ENCODE data around the gene KNDC1. TPM values are rescaled to one million over a fixed set of nuclear protein-coding genes. Genes with fewer than 3 reads are reported as not detected.

Gene KNDC1
- total and polyA plus RNA-seq, 4 experiments from 2014 or later: 0.09 to 1.4 (median 0.87) TPM; not detected in 1

DNA sequence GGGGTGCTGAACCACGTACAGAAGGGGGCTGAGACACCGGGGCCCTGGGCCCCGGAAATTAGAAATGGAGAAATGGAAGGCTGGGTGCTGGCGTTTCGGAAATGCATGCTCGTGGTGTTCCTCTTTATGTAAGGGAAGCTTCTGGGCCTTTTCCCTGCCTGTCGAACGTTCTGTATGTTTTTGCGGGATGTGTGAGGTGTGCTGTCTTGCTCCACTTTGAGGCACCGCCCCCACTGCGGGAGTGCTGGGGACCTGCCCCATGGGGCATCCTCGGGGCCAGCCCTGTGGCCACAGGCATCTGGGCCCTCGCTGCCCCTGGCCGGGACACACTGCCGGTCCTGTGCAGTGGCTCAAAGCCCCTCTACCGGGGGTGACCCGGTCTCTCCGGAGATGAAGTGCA, 75.9 kb downstream of the KNDC1 start:
- H3K27me3 ChIP-seq (ENCODE audit: insufficient read depth, low read length): peaks cover 24% of the 10 kb centered on the region
- ChIA-PET CTCF (ENCODE audit: partially characterized antibody) (no interaction called here), POLR2A (ENCODE audit: partially characterized antibody) (interaction anchor here (1.5 kb wide), 1 partner anchor 23 kb away, joined by 6 read pairs; no protein-coding TSS in a partner anchor)
- no peak for DNase-seq
- Mint-ChIP-seq H3K27ac (peak overlapping the region in 2 of 7 donors; percentile 36 to 59), H3K36me3 (no peaks in the 10 kb centered on the region), H3K9me3 (peaks cover 0 to 1% (median 0%) of the 10 kb centered on the region in 8 donors), H3K4me1 (peaks cover 3 to 34% (median 9%) of the 10 kb centered on the region in 4 donors), H3K4me3 (peak overlapping the region; percentile 54 to 81 (median 68)), H3K27me3 (peaks cover 35 to 39% of the 10 kb centered on the region in 2 donors)
- H3K4me1 ChIP-seq (ENCODE audit: insufficient read depth, low read length): peaks cover 17% of the 10 kb centered on the region
- no peak overlapping the region for H3K27ac ChIP-seq (ENCODE audit: low read depth, low read length)
- peak overlapping the region in 1 of 2 donors; percentile 24 for H3K4me3 ChIP-seq (ENCODE audit: low read length in 2 of 2)
- intact Hi-C loops (cut with micrococcal nuclease): no loop called here
- H3K9me3 ChIP-seq (ENCODE audit: control insufficient read depth in 1 of 2, low read length in 2 of 2): no peaks in the 10 kb centered on the region
- H3K36me3 ChIP-seq (ENCODE audit: insufficient read depth, low read length): no peaks in the 10 kb centered on the region

DNA sequence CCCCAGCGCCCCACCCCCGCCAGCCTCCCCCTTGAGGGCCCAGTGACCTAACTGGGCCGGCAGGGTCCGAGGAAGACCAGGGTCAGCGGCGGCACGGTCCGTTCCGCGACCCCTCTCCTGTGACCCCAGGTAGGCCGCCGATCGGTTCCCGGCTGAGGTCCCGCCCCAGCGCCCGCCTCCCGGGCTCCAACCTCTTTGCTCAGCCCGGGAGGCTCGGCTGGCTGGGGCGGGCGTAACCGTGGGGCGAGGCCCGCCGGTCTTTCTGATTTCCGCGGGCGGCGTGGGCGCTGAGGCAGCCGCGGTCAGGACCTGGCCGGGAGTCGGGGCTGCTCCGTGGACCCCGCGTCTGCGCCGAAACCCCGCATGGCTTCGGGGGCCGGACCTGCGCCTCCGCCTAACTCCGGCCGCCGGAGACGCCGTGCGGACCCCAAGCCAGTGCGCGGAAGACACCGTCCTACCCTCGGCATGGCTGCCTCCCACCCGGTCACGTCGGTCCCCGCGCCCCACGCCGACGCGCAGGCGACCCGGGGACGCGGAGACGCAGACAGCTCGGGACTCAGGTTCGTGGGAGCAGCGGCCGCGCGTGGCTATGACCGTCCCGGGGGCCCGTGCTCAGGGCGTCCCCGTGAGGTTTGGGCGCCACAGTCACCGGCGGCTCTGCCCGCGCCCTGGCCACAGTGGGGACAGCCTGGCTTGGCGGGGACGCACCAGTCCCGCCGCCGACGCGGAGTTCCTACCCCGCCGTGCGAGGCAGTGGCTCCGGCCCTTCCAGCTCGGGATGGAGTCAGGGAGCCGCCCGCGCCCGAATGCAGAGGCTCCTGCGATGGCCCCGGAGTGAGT, 76.6 kb downstream of the KNDC1 start:
- Histone ChIP-seq H3K4me1 (ENCODE audit: insufficient read depth, low read length) (peaks cover 23% of the 10 kb centered on the region), H3K27me3 (ENCODE audit: insufficient read depth, low read length) (peaks cover 30% of the 10 kb centered on the region), H3K4me3 (ENCODE audit: low read length in 2 of 2) (peak overlapping the region in 1 of 2 donors; percentile 24), H3K9me3 (ENCODE audit: control insufficient read depth in 1 of 2, low read length in 2 of 2) (no peaks in the 10 kb centered on the region), H3K27ac (ENCODE audit: low read depth, low read length) (no peak overlapping the region), H3K36me3 (ENCODE audit: insufficient read depth, low read length) (no peaks in the 10 kb centered on the region)
- ChIA-PET POLR2A (ENCODE audit: partially characterized antibody) (interaction anchor here (1.5 kb wide), 1 partner anchor 22 kb away, joined by 6 read pairs; no protein-coding TSS in a partner anchor), CTCF (ENCODE audit: partially characterized antibody) (no interaction called here)
- Mint-ChIP-seq H3K4me3 (peak overlapping the region in 1 of 8 donors; percentile 77), H3K27ac (no peak overlapping the region), H3K27me3 (peaks cover 37 to 43% of the 10 kb centered on the region in 2 donors), H3K4me1 (peaks cover 7 to 36% (median 13%) of the 10 kb centered on the region in 4 donors), H3K36me3 (no peaks in the 10 kb centered on the region), H3K9me3 (peaks cover 0 to 1% (median 0%) of the 10 kb centered on the region in 8 donors)
- intact Hi-C loops (cut with micrococcal nuclease): no loop called here
- no peak for DNase-seq

DNA sequence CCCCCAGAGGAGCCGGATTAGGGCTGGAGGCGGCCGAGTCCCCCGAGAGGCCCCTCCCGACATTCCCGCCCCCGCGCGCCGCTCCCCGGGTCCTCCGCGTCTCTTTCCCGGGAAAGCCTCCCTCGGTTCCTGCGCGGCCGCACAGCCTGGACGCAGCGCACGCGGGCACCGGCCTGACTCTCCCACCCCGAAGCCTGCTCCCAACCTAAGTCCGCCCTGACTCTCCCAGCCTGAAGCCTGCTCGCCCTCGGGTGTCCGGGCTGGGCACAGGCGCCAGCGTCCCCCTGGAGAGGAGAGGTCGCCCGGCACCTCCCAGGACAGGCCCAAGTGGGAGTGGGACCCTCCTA, 77.2 kb downstream of the KNDC1 start:
- Histone ChIP-seq H3K4me1 (ENCODE audit: insufficient read depth, low read length) (peaks cover 29% of the 10 kb centered on the region), H3K27me3 (ENCODE audit: insufficient read depth, low read length) (peaks cover 28% of the 10 kb centered on the region), H3K4me3 (ENCODE audit: low read length in 2 of 2) (peak overlapping the region in 1 of 2 donors; percentile 24), H3K27ac (ENCODE audit: low read depth, low read length) (no peak overlapping the region), H3K36me3 (ENCODE audit: insufficient read depth, low read length) (no peaks in the 10 kb centered on the region), H3K9me3 (ENCODE audit: control insufficient read depth in 1 of 2, low read length in 2 of 2) (no peaks in the 10 kb centered on the region)
- ChIA-PET POLR2A (ENCODE audit: partially characterized antibody) (no interaction called here), CTCF (ENCODE audit: partially characterized antibody) (no interaction called here)
- intact Hi-C loops (cut with micrococcal nuclease): no loop called here
- DNase-seq: no peak
- Mint-ChIP-seq H3K27ac (no peak overlapping the region), H3K9me3 (peaks cover 0 to 1% (median 0%) of the 10 kb centered on the region in 8 donors), H3K36me3 (no peaks in the 10 kb centered on the region), H3K4me3 (peak overlapping the region in 2 of 8 donors; percentile 41 to 63), H3K27me3 (peaks cover 37 to 43% of the 10 kb centered on the region in 2 donors), H3K4me1 (peaks cover 10 to 38% (median 16%) of the 10 kb centered on the region in 4 donors)

DNA sequence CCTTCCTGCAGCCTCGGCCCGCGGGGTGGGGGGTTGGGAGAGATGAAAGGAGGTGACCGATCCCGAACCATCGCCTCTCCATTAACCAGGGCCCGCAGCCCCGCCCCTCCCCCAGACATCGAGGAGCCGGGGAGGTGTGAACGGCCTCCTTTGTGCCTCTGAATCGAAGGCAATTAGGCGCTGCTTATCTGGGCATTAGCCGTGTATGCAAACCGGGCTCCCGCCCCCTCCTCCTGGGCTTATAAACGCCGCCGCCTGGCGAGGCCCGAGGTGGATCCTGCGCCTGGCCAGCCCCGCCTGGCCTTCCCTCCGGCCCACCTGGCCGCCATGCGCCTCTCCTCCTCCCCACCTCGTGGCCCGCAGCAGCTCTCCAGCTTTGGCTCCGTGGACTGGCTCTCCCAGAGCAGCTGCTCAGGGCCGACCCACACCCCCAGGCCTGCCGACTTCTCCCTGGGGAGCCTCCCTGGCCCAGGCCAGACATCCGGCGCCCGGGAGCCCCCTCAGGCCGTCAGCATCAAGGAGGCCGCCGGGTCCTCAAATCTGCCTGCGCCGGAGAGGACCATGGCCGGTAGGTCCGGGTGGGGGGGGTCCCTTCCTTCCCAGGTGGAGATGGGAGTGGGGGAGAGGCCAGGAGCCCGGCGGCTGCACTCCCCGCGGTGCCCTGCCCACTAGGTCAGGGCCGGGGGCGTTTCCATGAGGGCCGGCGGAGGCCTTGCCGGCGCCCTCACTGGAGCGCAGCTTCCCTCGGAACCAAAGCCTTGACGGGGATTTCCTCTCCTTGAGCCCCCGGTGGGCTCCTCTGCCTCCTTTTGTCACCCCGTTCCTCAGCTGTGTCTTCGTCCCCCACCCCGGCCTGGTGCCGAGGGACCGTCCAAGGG, 77.8 kb downstream of the KNDC1 start, which contains the start of gene VENTX:
VENTX (plus strand) TSS at position 268 of the 878 bp plus-strand sequence; CDS start at position 328, 60 bp downstream.
- Histone ChIP-seq H3K9me3 (ENCODE audit: control insufficient read depth in 1 of 2, low read length in 2 of 2) (no peaks in the 10 kb centered on the region), H3K27me3 (ENCODE audit: insufficient read depth, low read length) (peaks cover 28% of the 10 kb centered on the region), H3K4me1 (ENCODE audit: insufficient read depth, low read length) (peaks cover 29% of the 10 kb centered on the region), H3K4me3 (ENCODE audit: low read length in 2 of 2) (peak within 1 kb of the TSS in 1 of 2 donors; percentile 24), H3K27ac (ENCODE audit: low read depth, low read length) (no peak within 1 kb of the TSS), H3K36me3 (ENCODE audit: insufficient read depth, low read length) (no peaks in the 10 kb centered on the region)
- CTCF ChIA-PET (ENCODE audit: partially characterized antibody): no interaction called here
- DNase-seq: no peak
- intact Hi-C loops (cut with micrococcal nuclease): no loop called here
- peak within 1 kb of the TSS in 3 of 8 donors; percentile 41 to 63 (median 54) for H3K4me3 Mint-ChIP-seq
- no peaks in the 10 kb centered on the region for H3K36me3 Mint-ChIP-seq
- H3K27ac Mint-ChIP-seq: peak within 1 kb of the TSS in 1 of 7 donors; percentile 42
- peaks cover 10 to 38% (median 18%) of the 10 kb centered on the region in 4 donors for H3K4me1 Mint-ChIP-seq
- peaks cover 36 to 43% of the 10 kb centered on the region in 2 donors for H3K27me3 Mint-ChIP-seq
- peaks cover 0 to 1% (median 0%) of the 10 kb centered on the region in 8 donors for H3K9me3 Mint-ChIP-seq
- POLR2A ChIA-PET (ENCODE audit: partially characterized antibody): no interaction called here

DNA sequence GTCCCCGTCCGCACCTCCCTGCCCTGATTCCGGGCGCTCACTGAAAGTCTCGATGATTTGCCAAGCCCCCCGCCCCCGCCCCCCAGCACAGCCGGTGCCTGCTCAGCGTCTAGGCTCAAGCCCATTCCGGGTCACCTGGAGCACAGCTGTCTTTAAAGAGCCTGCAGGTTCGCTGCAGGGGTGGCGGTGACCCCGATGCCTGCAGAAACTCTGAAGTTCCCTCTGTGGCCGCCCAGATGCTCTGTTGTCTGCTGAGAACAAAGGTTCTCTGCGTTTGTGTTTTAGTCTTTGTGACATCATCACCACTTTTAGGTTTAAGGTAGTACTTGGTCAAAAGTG, 78.4 kb downstream of the KNDC1 start:
- Histone ChIP-seq H3K9me3 (ENCODE audit: control insufficient read depth in 1 of 2, low read length in 2 of 2) (no peaks in the 10 kb centered on the region), H3K36me3 (ENCODE audit: insufficient read depth, low read length) (no peaks in the 10 kb centered on the region), H3K27ac (ENCODE audit: low read depth, low read length) (no peak overlapping the region), H3K4me3 (ENCODE audit: low read length in 2 of 2) (no peak overlapping the region), H3K27me3 (ENCODE audit: insufficient read depth, low read length) (peaks cover 28% of the 10 kb centered on the region), H3K4me1 (ENCODE audit: insufficient read depth, low read length) (peaks cover 29% of the 10 kb centered on the region)
- H3K27me3 Mint-ChIP-seq: peaks cover 40 to 44% of the 10 kb centered on the region in 2 donors
- intact Hi-C loops (cut with micrococcal nuclease): no loop called here
- CTCF ChIA-PET (ENCODE audit: partially characterized antibody): no interaction called here
- POLR2A ChIA-PET (ENCODE audit: partially characterized antibody): no interaction called here
- H3K4me1 Mint-ChIP-seq: peaks cover 13 to 37% (median 20%) of the 10 kb centered on the region in 4 donors
- H3K27ac Mint-ChIP-seq: peak overlapping the region in 1 of 7 donors; percentile 42
- H3K9me3 Mint-ChIP-seq: peaks cover 0 to 1% (median 0%) of the 10 kb centered on the region in 8 donors
- peak overlapping the region in 1 of 8 donors; percentile 54 for H3K4me3 Mint-ChIP-seq
- H3K36me3 Mint-ChIP-seq: no peaks in the 10 kb centered on the region
- DNase-seq: no peak

DNA sequence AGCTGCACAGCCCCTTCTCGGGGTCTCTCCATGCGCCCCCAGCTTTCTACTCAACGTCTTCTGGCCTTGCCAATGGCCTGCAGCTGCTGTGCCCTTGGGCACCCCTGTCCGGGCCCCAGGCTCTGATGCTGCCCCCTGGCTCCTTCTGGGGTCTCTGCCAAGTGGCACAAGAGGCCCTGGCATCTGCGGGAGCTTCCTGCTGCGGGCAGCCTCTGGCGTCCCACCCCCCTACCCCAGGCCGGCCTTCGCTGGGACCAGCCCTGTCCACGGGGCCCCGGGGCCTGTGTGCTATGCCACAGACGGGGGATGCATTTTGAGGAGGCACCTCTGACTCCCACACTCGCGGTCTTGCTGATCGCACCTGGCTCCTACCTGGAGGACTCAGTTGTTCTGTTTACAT, 80.0 kb downstream of the KNDC1 start:
- no peak overlapping the region for H3K4me3 ChIP-seq (ENCODE audit: low read length in 2 of 2)
- no peaks in the 10 kb centered on the region for H3K36me3 ChIP-seq (ENCODE audit: insufficient read depth, low read length)
- Mint-ChIP-seq H3K4me3 (no peak overlapping the region), H3K36me3 (no peaks in the 10 kb centered on the region), H3K27ac (peak overlapping the region in 1 of 7 donors; percentile 13), H3K4me1 (peaks cover 13 to 29% (median 20%) of the 10 kb centered on the region in 4 donors), H3K27me3 (peaks cover 33 to 34% of the 10 kb centered on the region in 2 donors), H3K9me3 (peaks cover 0 to 1% (median 0%) of the 10 kb centered on the region in 8 donors)
- CTCF ChIA-PET (ENCODE audit: partially characterized antibody): no interaction called here
- POLR2A ChIA-PET (ENCODE audit: partially characterized antibody): no interaction called here
- intact Hi-C loops (cut with micrococcal nuclease): no loop called here
- peaks cover 29% of the 10 kb centered on the region for H3K4me1 ChIP-seq (ENCODE audit: insufficient read depth, low read length)
- no peak for DNase-seq
- peaks cover 28% of the 10 kb centered on the region for H3K27me3 ChIP-seq (ENCODE audit: insufficient read depth, low read length)
- H3K9me3 ChIP-seq (ENCODE audit: control insufficient read depth in 1 of 2, low read length in 2 of 2): no peaks in the 10 kb centered on the region
- H3K27ac ChIP-seq (ENCODE audit: low read depth, low read length): no peak overlapping the region

All from CD4-positive, alpha-beta memory T cell (primary cell).